GM04503 (cell line): ENCODE measurements around the gene CYB5R3.
A peak's percentile ranks its signal among the peaks of the same experiment; 100 is the strongest.
"Not testable (repeated sequence)": the region's sequence is repeated elsewhere in the genome, so short reads cannot be mapped to it uniquely, and the experiment has no call there.

Experiments
- DNase-seq: peaks from one replicate; pipeline ENCODE4 v3.0.0-alpha.2; 2012; ENCODE audit warnings: low read depth

The CYB5R3 gene

DNA sequence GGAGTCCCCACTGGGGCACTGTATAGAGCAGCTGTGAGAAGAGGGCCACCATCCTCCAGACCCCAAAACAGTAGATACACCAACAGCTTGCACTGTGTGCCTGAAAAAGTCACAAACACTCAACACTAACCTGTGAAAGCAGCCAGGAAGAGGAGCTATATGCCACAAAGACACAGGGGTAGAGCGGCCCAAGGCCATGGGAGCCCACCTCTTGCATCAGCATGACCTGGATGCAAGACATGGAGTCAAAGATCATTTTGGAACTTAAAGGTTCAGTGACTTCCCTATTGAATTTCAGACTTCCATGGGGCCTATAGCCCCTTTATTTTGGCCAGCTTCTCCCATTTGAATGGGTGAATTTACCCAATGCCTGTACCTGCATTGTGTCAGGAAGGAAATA is 29.7 kb upstream of the CYB5R3 start:
- DNase-seq: no peak

DNA sequence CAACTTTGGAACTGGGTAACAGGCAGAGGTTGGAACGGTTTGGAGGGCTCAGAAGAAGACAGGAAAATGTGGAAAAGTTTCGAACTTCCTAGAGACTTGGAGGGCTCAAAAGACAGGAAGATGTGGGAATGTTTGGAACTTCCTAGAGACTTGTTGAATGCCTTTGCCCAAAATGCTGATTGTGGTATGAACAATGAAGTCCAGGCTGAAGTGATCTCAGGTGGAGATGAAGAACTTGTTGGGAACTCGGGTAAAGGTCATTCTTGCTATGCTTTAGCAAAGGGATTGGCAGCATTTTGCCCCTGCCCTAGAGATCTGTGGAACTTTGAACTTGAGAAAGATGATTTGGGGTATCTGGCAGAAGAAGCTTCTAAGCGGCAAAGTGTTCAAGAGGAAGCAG is 28.7 kb upstream of the CYB5R3 start:
- DNase-seq: not testable (repeated sequence)

DNA sequence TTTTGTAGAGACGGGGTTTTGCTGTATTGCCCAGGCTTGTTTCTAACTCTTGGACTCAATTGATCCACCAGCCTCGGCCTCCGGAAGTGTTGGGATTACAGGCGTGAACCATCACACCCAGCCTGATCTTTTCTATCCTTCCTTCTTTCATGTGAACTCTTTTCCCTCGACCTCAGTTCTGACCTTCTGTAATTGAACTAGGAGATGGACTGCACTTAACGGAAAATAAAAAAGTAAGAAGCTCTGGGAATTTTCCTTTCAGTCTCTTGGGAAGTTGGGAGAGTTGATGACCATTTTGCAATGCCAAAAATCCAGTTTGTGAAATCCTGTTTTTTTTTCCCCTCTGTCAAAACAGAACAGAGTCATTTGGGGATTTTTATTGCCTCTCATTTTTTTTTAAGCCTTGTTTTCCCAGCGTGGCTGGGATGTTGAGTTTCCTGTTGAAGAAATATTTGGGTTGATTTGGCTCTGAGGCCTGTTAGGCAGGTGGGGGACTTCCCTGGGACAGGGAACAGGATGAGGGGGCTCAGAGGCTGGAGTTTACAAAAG is 26.9 kb upstream of the CYB5R3 start:
- peak; percentile 75 for DNase-seq

DNA sequence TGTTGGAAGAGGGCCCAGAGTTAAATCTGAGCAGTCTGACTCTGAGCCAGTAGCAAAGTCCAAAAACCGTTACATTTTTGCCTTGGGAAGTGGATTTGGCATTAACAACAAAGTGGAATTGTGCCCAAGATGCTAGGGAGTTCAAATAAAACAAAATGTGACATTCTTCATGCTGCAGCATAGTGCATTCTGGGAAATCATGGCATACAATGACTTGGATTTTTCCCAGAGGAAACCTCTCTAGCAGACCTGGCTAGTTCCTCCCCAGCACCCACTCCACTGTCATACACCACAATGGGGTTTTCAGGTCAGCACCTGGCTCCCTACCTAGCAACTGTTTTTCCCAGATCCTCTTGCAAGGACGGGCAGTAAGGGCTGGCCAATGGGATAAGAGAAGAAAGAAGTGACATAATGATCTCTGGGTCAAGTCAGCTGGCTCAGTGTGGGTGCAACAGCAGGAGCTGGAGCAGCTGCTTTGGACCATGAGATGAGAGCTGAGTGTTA is 24.8 kb upstream of the CYB5R3 start:
- DNase-seq: no peak

DNA sequence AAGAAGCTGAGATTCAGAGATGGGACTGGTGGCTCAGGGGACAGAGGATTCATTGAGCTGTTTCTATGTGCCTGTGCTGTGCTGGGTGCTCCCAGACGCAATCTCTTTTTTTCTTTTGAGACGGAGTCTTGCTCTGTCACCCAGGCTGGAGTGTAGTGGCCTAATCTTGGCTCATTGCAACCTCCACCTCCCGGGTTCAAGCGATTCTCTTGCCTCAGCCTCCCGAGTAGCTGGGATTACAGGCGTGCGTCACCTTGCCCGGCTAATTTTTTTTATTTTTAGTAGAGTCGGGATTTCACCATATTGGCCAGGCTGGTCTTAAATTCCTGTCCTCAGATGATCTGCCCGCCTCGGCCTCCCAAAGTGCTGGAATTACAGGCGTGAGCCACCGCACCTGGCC is 23.9 kb upstream of the CYB5R3 start:
- DNase-seq: not testable (repeated sequence)

DNA sequence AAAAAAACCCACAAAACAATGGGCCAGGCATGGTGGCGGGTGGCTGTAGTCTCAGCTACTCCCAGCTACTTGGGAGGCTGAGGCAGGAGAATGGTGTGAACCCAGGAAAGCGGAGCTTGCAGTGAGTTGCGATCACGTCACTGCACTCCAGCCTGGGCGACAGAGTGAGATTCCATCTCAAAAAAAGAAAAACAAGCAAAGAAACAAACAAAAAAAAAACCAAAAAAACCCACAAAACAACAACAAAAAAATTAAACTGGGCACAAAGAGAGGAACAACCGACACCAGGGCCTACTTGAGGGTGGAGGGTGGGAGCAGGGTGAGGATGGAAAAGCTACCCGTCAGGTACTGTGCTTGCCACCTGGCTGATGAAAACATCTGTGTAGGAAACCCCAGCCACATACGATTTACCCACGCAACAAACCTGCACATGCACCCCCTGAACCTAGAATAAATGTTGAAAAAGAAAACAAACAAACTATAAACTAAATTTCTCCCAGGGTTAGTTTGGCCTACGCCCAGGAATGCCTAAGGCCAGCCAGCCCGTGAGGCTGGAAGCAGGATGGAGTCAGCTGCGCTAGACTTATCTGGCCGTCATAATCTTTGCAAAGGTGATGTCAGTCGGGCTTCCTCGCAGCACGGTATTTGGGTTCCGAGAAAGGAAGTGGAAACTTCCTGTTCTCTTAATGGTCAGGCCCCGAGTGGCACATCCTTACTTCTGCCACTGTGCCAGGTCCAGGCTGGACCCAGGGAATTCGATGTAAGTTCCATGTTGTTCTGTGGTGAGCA is 21.9 kb upstream of the CYB5R3 start:
- no peak for DNase-seq

DNA sequence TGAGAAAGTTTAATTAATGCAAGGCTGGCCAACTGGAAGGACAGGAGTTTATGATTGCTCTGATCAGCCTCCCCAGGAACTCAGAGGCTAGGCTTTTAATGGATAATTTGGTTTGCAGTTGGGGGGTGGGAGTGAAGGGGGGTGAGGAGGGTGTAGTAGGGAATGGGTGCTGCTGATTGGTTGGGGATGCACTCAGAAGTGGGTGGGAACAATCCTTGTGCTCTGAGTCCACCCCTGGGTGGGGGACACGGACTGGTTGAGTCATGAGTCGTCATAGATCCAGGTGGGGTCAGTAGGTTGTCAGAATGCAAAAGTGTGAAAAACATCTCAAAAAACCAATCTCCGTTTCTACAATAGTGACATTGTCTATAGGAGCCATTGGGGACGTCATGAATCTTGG is 20.9 kb upstream of the CYB5R3 start:
- DNase-seq: no peak

DNA sequence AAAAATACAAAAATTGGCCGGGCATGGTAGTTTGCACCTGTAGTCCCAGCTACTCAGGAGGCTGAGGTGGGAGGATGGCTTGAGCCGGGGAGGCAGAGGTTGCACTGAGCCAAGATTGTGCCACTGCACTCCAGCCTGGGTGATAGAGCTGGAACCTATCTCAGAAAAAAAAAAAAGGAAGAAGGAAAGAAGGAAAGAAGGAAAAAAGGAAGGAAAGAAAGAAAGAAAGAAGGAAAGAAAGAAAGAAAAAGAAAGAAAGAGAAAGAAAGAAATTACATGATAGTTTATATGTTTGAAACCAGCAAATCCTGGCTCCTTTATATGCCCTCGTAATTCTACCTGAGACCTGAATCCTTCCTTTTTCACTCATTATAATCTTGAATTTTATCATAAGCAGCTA is 17.2 kb upstream of the CYB5R3 start:
- DNase-seq: not testable (repeated sequence)

DNA sequence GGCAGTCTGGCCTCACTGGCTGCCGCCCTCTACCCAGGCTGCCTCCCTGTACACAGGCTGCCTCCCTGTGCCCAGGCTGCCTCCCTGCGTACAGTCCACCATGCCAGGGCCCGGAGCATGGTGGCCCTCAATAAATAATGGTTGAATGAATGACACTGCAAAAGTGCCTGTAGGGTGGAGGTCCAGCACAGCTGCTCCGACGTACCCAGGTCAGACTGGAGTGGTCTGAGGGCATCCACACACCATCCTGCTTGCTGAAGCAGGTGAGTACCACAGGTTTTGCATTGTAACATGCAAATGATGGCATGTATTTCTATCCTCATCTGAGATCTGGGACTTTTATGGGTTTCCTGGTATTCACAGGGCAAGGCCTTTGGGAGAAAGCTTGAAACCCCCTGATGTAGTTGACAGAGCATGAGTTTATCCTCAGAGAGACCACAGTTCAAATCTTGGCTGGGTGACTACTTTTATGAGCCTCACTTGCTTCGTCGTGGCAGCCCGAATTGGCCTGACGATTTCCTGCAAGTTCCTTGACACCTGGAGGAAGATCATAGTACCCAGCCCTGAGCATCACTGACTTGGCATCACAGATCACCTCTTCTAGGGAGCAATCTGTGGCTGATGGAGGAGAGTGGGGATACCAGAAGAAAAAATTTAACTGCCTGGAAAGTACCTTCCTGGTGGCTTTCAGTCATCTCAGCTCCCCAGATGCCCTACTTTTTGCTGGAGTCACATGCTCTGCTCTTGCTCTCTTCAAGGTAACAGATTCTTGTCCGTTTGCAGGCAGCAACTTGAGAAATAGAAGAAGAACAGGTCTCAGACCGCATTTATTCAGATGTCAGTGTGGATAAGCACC is 16.0 kb upstream of the CYB5R3 start:
- DNase-seq: no peak

DNA sequence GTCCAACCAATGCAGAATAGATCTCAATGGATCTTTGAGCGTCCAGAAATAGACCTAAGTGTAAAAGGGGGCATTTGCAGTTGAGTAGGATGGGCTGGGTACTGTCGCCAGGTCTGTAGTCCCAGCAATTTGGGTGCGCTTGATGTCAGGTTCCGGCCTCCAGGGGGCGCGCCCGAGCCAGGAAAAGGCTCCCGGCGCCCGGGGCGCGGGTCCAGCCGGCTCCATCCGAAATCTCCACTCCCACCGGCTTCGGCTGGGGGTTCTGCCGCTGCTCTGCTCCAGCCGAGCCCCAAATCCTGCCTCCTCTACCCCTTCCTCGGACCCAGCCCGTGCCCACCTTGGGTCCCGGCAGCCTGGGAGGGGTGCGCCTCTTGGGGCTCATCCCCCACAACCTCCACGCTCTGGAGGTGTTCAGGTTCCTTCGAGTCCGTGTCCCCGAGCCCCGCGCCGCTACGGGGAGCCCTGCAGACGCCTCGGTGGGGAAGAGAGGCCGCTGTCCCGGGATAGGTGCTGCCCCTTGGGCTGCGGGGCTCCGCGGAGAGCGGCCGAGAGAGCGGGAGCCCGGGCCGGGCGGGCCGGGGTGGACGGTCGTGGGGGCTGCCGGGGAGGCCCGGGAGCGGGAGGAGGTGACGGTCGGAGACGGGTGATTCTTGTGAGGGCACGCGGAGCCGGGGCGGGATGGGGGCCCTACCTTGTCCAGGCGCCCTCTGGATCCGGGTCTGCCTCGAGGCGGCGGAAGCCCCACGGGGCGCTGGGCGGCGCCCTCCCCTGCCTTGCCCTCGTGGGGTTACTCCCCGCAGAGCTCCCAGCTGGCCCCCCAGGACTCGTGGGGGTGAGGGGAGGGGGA is 13.0 kb upstream of the CYB5R3 start:
- no peak for DNase-seq

DNA sequence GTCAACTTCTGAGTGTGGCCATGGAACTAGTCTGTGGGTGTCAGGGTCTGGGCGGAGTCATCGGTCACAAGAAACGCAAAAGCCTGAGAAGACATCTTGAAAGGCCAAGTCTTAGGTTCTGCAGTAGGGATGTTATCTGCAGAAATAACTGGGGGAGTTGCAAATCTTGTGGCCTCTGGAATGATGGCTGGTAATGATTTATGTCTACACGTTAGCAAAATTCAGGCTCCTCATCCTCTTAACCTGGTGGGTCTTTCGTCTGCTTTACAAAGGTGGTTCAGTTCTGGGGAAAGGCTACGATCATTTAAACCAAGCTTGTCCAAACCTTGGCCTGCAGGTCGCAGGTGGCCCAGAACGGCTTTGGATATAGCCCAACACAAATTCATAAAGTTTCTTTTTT is 7.4 kb upstream of the CYB5R3 start:
- no peak for DNase-seq

DNA sequence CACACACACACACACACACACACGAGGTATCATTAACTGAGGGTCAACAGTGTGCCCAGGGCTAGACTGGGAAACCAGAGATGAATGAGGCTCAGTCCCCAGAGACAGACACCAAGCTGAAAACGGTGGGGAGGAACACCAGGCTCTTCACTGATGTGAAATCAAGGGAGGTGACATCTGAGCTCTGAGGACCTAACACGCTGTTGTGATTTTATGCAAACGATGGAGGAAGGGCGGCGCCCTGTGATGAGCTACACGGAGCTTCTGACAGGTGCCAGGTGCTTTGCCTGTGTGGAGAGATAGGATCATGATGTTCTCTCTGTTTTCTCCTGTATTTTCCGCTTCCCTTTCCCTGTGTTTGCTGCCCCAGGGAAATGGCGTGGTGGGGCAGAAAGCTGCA is 6.5 kb upstream of the CYB5R3 start:
- DNase-seq: no peak

DNA sequence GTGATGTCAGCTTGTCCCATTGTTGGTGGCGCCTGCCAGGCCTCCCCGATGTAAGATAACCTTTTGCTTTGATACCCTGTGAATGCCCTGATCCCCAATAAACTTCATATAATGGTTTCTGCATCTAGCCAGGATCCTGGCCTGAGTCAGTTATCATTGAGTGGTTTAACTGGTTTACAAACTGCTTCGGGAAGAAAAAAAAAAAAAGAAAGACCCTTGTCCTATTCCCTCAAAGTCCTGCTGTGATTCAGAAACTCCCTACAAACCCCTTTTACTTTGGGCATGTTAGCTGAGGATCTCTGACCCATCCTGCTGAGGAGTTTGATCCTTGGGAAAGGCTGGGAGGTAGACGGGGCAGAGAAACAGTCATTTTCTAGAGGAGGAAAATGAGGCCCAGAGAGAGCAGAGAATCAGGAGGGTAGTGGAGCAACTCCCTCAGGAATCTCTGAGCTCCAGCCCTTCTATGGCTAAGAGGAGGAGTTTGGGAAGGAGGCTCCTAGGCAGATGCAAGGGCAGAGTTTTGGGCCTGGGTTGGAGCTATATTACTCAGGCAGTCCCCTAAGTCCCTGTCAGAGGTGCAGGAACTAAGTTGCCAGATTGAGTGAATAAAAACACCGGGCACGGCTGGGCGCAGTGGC is 5.4 kb upstream of the CYB5R3 start:
- no peak for DNase-seq

DNA sequence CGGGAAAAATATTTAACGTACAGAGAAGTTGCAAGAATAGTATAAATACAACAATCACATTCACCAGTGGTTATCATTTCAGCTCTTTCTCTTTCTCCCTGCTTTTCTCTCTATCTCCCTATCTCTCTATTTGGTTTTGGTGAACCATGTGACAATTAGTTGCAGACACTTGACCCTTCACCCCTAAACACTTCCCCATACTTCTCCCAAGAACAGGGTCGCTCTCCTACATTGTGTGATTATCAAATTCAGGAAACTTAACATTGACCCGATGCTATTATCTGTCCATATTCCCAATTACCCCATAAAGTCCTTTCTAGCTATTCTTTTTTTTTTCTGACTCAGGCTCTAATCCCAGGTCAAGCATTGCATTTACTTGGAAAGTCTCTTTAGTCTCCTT is 4.8 kb upstream of the CYB5R3 start:
- no peak for DNase-seq

DNA sequence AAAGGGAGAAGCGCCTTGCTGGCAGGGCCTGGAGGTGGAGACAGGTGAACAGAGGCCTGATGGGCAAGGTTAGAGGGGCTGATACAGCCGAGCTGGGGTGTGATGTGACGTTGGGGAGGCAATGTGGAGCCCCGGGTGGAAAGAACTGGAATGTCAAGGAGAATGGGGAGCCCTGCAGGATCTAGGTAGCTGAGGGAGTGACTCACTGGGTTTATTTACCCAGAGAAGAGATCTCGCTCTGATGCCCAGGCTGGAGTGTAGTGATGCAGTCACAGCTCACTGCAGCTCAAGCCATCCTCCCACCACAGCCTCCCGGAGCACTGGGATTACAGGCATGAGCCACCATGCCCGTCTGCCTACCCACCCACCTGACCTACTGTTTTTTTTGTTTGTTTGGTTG is 1.9 kb upstream of the CYB5R3 start:
- DNase-seq: no peak

DNA sequence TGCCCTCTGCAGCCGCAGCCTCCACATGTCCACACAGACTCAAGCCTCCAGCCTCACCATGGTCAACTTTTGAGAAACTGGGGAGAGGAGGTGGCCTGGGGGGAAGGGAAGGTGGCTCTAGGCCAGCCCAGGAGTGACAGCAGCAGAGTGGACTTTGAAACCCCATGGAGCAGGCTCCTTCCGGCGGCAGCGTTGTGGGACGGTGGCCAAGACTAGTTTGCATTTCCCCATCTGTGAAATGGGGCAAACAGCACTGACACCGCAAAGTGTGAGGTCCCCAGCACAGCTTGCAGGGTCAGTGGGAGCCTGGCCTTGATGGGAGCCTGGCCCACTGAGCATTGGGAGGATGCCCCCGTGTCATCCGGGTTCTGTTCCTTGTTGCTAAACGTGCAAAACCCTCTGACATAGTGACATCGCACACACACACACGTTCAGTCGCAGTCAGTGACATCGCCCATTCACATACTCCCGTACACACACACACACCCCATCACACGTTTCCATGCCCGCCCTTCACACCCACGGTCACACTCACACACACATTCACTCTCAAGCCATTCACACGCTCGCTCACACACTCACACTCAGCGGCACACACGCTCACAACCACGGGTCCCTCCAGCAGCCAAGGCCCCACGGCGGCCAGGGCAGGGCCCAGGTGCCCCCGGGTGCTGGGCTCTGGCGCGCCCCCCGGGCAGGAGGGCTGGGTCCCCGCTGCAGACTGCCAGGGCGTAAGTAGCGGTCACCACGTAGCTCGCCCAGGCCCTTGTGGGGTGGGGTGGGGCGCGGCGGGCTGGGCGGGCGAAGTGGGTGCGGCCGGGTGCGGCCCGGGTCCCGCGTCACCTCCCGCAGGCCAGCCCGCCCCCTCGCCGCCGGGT is 585 bp downstream of the CYB5R3 start:
- no peak for DNase-seq

DNA sequence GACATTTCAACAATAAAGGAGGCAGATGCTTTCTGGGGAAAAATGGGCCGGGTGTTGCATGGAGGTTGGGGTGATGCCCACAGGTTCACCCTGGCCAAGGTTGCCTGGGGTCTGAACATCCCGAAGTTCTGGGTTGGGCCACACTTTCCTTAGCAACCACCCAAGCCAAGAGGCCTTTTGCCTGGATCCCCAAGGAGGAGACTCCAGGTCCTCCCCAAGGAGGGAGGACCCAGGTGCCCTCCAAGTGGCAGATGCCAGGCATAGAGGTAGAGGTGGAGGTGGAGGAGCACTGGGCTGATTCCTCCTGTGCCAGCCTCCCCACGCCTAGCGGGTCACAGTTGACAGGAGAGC is 1.2 kb downstream of the CYB5R3 start:
- no peak for DNase-seq

DNA sequence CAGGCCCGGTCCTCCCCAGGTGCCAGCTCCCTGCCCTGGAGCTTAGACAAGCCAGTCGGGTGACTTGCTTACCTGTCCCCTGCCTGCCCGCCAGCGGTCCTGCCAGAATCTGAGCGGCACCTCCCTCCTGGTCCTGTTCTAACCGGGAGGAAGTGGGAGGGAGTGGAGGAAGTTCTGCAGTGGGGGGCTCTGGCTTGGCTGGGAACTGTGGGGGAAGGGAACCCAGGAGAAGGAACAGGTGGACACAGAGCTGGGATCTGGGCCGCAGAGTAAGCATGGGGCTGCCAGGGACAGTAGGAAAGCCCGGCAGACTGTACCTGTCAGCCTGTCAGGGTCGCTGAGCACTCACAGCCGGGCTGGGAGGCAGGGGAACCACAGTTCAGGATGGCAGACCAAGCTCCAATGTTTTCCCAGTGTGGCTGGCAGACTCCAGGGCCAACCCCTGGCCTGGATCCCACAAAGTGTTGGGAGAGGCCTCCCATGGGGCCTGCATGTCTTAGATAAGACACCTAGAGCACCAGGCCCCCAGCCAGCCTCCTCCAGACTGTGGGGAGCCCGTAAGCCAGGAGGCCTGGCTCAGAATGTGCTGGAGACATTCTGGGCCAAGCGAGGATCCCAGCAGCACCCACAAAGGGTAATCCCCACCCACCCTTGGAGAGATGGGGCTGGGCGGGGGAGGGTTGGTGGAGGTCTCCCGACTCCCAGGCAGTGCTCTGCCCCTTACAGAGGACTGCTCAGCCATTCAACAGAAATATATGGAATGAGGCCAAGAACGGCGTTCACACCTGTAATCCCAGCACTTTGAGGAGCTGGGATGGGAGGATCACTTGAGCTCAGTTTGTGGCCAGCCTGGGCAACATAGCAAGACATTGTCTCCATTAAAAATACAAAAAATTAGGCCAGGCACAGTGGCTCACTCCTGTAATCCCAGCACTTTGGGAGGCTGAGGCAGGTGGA is 2.3 kb downstream of the CYB5R3 start:
- no peak for DNase-seq

DNA sequence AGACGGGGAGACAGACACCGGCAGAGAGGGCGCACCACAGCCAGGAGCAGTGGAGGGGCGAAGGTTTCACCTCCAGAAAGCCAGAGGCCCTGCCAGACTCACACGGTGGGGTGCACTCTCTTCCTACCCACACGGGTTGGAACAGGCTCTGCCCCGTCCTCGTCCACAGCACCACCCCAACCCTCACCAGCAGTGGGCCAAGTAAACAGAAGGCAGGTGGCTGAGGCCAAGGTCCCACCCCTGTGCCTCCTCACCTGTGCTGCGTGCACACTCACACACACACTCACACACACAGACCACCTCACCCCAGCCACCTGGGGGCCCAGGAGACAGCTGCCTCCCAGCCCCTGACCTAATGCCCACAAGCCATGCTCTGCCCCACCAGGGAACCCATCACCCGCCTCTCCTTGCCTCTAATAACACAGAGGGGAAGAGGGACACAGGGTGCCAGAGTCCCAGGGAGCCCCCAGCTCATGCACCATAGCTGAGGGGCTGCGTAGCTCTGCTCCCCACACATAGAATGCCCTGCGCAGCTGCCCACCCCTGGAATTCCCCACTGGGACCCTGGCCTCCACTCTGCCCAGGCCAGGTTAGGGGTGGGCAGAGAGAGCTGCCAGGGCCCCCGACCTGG is 3.1 kb downstream of the CYB5R3 start:
- DNase-seq: no peak
